GM18499 (cell line): ENCODE data around the gene USP24.

Source experiments
- ATAC-seq: cut with Tn5 transposase; IDR thresholded peaks from one replicate; pipeline ENCODE4 v1.9.1; 2021; ENCODE audit warnings: moderate number of reproducible peaks; ENCODE audit not compliant: insufficient read depth, unreplicated experiment

Gene USP24

GRCh38 chr1:55057956-55058298 is 157.2 kb downstream of the USP24 start:
- ATAC-seq, result no peak

- no peak for ATAC-seq
Measured at GRCh38 chr1:55057270-55057955, 157.8 kb downstream of the USP24 start.

DNA sequence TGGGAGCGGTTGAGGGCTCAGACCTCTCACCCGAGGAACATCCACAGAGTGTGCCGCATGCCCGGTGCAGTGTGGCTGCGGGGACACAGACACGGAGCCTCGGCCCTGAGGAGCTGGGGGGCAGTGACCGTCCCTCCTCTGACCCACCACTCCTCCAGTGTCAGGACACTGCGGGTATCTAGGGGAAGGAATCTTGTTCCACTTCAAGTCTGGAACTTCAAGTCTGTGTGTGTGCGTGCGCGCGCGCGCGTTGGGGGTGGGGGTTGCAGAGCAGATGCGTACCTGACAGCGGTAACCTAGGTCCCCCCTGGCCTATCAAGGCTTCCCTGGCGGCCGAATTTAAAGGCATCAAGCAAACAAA is 158.6 kb downstream of the USP24 start:
- ATAC-seq, result no peak

DNA sequence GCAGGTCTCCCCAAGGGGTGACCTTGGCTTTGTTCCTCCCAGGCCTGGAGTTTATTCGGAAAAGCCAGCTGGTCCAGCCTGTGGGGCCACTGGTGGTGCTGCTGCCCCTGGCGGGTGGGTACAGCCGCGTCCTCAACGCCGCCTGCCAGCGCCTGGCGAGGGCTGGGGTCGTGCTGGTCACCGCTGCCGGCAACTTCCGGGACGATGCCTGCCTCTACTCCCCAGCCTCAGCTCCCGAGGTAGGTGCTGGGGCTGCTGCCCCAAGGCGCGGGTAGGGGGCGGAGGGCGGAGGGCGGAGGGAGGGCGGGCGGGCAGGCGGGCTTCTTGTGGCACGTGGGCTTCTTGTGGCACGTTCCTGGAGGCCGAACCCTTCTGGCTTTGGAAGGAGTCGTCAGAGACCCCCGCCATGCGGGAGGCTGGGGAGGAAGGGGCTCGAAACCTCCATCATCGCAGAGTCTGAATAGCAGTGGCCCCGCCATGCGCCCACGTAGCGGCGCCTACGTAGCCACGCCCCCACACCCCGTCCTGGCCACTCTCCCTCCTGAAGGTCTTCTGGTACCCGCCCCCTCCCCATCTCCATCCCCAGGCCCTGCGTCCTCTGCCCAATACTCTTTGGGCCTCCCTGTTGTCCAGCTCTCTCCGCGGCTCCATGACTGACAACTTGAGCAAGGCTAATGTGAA is 159.1 kb downstream of the USP24 start:
- ATAC-seq, result no peak

DNA sequence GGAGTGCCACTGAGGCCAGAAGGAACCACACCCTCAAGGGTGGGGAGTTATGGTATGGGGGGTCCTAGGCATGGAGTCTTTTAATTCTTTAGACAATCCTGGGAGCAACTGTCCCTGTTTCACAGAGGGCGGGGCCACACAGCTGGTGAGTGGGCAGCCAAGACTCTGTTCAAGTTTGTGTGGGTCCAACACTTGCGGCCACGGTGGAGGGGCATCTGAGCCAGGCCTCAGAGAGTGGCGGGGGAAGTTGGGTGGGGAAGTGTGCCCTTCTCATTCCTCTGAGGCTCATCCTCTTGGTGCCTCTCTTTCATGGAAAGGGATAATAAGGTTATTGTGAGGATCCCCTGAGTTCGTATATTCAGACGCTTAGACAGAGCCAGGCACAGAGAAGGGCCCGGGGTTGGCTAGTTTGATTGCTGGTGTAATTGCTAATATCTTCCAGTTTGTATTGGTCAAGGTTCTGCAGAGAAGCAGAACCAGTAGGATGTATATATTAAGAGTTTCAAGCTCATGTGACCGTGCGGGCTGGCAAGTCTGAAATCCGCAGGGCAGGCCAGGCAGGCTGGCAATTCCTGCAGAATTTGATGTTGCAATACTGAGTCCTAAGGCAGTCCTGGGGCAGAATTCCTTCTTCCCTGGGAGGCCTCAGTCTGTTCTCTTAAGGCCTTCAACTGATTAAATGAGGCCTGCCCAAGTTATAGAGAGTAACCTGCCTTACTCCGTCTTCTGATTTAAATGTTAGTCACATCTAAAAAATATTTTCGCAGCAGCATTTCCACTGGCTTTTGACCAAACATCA is 159.9 kb downstream of the USP24 start:
- no peak for ATAC-seq

DNA sequence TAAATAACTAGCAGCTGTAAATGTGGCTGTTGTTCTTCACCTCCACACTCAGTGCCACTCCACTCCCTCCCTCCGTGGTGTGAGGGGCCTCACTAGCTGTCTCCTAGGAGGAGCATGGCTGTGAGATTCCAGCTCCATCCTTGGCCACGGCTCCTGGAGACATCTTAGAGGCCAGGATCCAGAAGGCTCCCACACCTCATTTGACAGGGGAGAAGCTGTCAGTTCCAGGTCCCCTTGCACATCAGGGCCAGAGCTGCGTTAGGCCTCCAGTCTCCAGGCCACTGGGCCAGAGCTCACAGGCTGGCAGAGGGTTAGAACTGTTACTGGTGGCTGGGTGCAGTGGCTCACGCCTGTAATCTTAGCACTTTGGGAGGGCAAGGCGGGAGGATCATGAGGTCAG is 160.8 kb downstream of the USP24 start:
- ATAC-seq, result no peak

- no peak for ATAC-seq
Measured at GRCh38 chr1:55053265-55053954, 161.8 kb downstream of the USP24 start.

GRCh38 chr1:55052221-55053142 is 162.7 kb downstream of the USP24 start:
- no peak for ATAC-seq

- ATAC-seq, result no peak
Measured at GRCh38 chr1:55051621-55052020, 163.5 kb downstream of the USP24 start.

DNA sequence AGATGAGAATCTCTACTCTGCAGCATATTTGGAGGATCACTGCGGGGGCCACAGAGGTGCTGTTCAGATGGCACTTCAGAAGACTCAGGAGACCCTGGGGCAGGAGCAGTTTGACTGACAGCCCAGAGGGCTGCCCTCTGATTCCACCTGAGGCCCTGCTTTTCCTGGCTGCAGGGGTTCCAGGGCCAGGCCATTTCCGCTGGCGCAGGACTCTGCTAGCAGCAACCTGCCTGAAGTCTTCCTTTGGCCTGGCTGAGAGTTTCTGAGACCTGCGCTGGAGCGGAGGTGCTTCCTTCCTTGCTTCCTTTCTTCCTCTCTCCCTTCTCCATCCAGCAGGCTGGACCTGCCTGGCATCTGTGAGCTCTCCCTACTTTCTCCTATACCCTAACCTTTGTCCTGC is 164.0 kb downstream of the USP24 start:
- ATAC-seq, result no peak

GRCh38 chr1:55050283-55050682 is 164.9 kb downstream of the USP24 start:
- ATAC-seq, result no peak

DNA sequence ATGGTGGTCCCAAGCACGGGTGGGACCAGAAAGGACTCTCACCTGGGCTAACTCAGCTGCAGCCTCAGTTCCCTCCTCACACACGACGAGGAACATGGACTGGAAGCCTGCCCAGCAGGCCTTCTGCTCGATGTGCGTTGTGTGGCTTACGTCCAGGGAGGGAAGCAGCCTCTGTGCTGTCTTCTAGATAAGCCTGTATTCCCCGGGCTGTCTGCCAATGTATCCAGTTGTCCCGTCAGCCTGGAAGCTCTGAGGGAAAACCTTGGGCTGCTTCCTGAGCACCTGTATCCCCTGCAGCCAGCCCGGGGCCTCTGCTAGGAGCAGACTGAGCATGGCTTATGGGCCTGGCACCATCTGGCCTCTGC is 165.3 kb downstream of the USP24 start:
- no peak for ATAC-seq

DNA sequence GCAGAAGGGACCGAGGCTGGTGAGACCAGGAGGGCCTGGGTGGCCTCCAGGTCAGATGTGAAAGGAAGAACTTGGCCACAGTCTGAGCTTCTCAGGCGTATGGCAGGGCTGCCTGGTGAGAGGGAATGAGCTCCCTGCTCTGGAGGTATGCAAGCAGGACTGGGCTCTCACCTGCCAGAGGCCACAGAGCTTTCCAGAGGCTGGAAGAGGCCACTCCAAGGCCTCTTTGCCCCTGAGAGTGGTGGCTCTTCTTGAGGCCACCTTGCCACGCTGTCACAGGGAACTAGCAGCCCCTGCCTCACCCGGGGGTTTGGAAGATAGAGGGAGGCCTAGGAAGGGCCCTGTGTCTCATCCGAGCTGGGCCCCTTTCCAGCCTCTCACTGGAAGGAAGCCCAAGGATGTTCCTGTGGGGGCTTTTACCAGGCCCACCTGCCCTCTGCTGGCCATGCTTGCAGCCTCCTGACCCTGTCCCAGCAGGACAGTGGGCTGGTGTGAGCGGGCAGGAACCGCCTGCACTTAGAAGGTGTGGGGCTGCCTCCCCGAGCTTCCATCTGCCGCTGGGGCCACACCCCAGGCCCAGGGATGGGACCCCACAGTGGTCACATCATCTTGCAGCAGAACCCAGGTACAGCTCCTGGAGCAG is 165.8 kb downstream of the USP24 start:
- no peak for ATAC-seq

DNA sequence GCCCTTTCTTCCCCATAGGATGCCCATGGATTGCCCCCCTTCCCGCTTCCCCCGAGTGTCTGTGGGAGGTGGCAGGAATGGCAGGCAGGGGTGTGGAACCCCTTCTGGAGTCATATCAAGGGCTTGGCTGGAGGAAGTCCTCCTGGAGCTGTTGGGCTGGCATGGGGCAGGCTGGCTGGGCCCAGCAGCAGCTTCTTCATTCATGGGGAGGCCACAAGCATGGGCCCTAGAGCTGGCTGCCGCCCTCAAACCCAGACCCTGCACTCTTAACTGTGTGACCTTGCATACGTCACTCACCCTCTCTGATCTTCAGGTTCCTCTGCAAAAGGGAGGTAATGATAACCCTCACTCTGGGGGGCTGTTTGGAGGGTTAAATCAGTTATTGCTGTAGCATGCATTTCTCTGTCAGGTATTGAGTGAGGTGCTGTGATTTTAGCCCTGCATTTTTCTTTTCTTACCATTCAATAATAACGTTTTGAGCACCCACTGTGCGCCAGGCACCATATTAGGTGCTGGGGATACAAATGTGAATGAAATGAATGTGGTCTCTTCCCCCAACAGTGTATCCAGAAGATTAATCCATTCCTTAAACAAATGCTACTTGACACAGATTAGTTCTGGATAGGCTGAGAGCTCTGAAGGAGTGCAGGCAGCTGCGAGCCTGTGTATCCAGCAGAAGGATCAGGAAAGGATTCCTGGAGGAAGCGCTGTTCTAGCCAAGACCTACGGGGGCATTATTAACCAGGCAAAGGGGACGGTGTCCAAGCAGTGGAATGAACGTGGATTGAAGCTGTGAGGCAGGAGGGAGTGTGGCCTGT is 166.5 kb downstream of the USP24 start:
- no peak for ATAC-seq

GRCh38 chr1:55047611-55048010 is 167.6 kb downstream of the USP24 start:
- ATAC-seq, result no peak

- ATAC-seq, result no peak
Measured at GRCh38 chr1:55046871-55047270, 168.3 kb downstream of the USP24 start.

DNA sequence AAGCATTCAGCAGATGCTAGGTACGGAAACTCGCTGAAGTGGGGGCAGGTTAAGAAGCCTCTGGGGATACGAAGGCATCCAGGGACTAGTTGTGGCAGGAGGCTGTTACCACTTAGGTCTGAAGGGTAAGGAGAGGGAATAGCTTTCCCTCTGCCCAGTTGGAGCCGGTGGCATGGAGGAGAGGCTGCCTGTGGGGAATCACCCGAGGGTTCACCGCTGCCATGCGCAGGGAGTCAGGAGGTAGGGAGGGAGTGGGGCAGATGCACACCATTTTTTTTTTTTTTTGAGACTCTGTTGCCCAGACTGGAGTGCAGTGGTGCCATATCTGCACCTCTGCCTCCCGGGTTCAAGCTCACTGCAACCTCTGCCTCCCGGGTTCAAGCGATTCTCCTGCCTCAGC is 169.7 kb downstream of the USP24 start:
- ATAC-seq, result no peak

DNA sequence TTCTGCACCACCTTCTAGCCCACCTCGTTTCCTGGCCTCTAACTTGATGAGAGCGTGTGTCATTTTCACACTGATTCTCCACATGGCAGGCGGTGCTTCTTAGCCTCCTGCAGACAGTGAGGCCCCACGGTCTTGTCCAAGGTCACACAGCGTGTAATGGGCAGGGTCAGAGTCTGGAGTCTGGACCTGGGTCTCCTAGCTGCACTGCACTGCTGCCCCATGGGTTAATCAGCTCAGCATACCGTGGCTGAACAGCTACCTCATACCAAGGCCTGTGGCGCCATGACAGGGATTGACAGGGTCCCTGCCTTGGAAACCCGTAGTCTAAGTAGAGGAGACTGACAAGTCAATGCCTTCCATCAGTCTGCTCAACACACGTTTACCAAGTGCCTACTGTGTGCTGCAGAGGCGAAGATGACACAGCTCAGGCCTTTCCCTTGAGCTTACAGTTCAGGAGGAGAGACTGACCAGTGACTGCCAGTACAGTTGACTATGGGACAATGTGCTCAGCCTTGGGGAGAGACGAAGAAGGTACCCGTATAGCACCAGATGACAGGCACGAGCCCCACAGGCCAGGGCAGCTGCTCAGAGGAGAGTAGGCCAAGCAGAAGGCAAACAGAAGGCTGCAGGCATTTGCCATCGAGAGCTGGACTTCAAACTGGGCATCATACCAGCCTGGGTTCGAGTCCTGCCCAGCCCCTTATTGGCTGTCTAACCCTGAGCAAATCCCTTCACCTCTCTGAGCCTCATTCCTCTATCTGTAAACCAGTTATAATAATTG is 170.4 kb downstream of the USP24 start:
- no peak for ATAC-seq
